ENCODE measurements around the gene RIPOR3.

The RIPOR3 gene, protein sequence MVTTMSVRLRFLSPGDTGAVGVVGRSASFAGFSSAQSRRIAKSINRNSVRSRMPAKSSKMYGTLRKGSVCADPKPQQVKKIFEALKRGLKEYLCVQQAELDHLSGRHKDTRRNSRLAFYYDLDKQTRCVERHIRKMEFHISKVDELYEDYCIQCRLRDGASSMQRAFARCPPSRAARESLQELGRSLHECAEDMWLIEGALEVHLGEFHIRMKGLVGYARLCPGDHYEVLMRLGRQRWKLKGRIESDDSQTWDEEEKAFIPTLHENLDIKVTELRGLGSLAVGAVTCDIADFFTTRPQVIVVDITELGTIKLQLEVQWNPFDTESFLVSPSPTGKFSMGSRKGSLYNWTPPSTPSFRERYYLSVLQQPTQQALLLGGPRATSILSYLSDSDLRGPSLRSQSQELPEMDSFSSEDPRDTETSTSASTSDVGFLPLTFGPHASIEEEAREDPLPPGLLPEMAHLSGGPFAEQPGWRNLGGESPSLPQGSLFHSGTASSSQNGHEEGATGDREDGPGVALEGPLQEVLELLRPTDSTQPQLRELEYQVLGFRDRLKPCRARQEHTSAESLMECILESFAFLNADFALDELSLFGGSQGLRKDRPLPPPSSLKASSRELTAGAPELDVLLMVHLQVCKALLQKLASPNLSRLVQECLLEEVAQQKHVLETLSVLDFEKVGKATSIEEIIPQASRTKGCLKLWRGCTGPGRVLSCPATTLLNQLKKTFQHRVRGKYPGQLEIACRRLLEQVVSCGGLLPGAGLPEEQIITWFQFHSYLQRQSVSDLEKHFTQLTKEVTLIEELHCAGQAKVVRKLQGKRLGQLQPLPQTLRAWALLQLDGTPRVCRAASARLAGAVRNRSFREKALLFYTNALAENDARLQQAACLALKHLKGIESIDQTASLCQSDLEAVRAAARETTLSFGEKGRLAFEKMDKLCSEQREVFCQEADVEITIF

DNA sequence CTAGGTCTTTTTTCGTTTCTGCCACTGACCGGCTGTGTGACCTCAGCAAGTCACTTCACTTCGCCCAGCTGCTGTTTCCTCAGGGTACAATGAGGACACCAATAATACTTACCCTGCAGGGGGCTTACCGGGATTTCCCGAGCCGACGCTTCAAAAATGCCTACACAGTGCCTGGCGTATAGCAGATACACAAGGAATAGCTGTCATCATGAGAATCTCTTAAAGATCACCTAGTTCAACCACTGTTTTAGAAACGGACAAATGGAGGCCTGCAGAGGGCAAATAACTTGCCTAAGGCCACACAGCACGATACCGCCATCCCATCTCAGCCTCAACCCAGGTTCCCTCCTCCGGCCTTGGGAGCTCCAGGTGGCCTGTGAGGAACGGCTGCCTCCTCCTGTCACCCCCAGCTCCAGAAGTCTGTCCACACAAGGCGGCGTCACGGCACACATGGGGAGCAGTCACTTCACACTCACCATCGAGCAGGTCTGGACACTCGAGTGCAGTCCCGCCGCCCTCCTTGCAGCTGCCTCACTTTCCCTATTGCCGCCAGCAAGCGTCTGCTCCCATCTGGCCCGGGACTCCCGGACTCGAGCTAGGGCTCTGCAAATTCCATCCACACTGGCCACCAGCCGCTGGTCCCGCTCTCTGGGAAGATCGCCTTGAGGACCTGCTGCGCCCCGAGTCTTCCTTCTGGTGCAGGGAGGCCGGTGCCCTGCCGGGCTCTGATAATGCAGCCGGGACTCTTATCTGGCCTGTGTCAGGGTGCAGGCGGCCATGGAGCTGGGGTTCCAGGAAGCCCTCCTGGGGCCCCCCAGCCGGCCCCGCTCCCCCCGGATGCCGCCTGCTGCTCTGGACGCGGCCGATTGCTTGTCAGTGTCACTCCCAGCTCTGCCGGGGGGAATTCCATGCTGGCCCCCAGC lies at the start of gene RIPOR3:
Gene RIPOR3 (minus strand): TSS at position 893 of the 923 bp plus-strand sequence. CDS start 414 bp downstream, at position 479.
- DNase-seq (ENCODE audit: low spot score) = no peak

DNA sequence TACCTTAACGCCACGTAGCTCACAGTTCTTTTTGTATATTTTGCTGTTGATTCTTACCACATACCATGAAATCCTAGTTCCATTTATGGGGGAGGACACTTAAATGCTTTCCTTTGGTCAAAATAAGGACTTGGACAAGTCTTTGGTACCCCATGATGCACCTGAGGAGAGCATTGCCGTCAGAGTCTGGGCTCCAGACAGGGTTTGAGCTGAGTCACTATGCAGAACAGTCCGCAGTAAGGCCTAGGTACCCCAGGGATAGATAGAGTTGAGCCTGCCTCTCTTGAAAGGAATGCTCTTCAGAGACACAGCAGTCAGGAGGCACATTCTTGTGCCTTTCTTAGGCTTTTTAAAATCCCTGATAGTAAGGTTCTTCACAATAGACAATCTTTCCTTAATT lies 46.0 kb upstream of the RIPOR3 start:
- DNase-seq (ENCODE audit: low spot score) = no peak

DNA sequence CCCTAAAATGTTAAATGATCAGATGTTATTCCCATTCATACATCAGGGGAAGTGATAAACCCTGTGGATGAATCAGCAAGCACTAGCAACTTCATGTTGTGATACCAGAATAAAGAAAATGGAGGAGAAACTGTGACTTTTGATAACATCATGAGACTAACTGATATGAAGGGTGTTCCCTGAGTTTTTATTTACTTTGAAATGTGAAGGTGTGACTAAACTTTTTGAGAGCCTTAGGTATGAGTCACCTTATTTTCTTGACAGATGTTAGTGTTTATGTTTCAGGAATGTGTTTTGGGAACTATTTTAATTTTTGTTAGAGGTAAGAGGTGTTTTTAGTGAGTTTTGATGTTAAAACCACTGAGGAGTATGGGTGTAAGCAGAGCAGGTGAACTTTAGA lies 44.5 kb upstream of the RIPOR3 start:
- DNase-seq (ENCODE audit: low spot score) = no peak

DNA sequence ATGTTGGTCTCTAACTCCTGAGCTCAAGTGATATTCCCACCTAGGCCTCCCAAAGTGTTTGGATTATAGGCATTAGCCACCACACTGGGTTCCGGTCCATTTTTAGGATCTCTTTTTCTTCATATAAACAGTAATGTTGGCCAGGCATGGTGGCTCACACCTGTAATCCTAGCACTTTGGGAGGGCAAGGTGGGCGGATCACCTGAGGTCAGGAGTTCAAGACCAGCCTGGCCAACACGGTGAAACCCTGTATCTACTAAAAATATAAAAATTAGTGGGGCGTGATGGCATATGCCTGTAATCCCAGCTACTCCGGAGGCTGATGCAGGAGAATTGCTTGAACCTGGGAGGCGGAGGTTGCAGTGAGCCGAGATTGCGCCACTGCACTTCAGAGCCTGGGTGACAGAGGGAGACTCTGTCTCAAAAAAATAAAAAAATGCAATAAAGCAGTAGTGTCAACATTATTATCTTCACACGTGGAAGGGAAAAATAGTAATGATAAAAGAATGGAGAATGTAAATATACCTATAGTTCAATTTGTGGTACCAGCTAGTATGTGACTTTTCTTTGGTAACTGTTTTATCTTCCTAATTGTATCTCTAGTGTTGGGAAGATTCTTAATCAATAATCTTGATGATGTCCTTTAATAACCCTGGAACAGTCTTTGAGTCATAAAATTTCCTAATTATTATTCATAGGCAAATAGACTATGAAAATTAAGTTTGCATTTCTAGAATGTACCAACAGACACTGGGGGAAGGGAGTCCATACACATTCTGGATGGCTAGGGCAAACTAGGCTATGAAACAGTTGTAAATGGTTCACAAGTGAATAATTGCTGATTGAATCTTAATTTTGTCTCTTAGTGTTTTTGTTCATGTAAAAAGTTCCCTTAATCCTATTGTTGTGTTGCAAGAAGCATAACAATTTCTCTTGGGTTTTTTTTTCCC lies 43.7 kb upstream of the RIPOR3 start:
- no peak for DNase-seq (ENCODE audit: low spot score)

DNA sequence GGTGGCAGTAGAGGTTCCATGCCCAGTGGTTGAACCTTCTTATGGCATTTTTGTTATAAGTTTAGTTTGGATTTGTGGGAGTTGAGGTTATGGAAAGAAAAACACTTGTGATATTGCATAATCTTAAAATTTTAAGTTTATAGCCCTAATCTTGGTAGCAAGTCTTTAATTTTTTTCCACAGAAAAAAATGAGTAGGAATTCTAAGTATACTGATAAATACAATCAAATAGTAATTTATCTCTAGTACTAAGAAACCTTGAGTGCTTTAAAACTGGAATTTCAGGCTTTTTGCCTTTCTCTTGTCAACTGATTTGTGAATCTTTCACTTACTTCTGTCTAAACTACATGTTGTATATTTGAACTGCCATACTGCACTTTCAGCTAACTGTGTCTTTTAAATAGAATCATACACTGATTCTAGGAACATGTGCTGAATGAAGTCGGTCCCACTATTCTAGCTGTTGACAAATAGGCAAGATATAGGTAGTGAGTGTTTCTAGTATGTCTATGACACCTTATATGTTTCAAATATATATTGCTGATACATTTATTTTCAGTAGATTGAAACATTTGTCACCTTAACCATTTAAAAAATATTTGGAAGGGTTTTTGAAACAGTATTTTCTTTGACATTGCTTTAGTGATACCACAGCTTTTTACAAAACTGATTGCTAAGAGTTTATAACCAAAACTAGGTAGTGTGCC lies 42.5 kb upstream of the RIPOR3 start:
- DNase-seq (ENCODE audit: low spot score) = no peak

DNA sequence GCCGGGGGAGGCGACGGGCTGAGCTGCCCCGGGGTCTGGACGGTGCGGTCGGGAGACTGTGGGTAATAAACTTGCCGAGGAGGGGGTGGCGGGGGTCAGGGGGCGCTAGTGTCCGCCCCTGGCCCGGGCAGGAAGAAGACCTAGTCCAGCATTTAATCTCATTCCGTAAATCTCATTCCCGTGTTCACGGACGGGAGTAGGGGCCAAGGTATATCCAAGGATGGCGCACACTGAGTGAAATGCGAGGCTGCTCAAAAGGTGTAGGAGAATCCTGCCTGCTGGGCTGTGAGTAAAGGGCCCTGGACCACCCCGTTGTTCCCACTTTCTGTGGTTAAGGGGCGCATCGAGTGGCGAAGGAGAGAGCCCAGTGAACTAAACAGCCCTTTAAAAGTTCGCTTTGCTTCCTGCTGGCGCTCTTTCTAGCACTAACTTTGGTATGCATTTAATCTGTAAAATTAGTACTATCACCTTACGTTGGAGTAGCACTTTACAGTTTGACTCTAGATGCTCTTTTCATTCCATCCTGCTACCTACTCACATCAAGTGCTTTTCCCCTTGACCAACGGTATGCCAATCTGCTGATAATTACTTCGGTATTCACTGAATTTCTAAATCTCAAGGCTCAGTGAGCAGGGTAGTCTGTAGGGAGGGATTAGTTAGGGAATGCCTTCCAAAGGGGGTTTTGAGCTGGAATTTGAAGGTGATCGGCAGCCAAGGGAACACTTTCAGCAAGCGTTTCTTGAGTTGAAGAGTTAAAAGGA lies 40.8 kb upstream of the RIPOR3 start:
- no peak for DNase-seq (ENCODE audit: low spot score)

DNA sequence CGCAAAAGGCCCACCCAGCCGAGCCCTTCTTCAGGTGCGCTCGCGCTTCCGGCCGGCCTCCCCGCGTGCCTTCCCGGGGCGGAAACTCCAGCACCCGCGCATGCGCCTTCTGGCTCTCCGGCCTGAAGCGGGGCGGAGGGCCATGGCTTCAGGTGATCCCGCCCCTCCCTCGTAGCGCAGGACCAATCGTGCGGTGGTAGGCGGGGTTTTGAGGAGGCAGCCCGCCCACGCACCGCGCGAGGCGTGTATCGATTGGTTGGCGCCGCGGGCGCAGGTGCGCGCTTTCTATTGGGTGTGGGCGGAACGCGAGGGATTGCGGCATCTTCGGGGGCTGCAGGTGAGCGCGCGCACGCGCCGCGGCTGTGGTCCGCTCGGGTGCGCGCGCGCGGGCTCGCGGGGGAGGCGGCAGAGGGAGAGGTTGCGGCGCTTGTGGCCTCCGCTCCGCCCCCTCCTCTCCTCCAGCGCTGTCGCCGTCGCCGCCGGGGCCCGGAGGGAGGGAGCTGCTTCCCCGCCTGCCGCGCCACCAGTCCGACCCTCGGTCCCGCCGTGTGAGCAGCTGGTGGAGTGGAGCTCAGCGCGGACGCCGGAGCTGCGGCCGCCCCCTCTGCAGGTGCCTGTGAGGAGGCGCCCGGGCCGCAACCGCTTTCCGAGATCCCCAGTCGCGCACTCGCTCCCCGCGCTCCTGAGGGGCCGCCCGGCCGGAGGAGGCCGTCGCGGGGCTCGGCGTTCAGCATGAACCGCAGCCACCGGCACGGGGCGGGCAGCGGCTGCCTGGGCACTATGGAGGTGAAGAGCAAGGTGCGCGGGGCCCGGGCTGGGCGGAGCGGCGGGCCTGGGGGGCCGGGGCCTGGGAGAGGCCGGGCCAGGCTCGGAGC lies 40.0 kb upstream of the RIPOR3 start, which contains the start of gene PARD6B:
Gene PARD6B (plus strand): TSS at position 526 of the 875 bp plus-strand sequence. CDS start 207 bp downstream, at position 733.
- peak; percentile 90 for DNase-seq (ENCODE audit: low spot score)

DNA sequence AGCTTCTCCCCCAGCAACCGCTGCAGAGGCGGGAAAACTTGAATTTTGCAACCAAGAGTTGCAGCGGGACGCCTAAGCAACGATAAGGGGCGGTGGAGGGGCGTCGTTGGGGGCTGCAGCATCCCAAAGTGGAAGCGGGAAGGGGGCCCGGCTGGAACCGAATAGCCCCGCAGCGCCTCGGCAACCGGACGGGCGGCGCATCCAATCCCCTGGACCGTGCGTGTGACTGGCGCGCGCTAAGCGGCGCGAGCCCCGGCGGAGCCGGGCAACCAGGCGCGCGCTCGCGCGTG lies 39.4 kb upstream of the RIPOR3 start:
- no peak for DNase-seq (ENCODE audit: low spot score)

DNA sequence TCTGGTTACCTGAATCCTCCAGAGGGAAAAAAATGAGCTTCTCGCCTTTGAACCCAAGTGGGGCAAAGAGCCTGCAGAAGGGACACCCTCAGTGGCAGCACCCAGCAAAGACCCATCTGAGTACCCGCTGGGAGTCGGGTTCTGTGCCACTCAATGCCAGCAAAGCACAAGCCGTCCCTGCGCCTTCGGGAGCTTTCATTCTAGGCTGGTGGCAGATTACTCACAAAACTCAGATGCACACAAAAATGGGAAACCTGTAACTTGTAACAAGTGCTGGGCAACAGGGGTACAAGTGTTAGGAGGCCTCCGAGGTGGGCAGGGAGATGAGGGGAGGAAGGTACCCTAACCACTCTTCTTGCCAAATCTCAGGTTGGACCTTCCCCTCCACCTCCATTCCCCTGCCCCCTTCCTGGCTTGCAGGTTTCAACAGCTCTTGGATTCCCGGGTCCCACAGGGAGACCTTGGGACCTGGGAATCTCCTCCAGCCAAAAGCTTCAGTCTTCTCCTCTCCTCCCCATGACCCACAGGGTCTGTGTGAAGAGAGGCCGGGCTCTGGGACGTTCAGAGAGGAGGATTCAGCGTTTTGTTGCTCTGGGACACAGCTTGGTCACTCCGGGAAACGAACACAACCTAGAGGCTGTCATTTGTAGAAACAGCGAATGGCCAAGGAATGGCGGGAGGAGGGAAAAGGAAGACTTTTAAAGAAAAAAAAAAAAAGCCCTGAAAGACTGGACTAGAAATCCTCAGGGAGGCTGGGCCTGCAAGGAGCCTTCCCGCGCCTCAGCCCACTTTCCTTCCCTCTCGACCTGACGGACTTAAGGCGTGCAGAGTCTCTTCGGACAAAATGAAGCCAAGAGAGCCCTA lies 38.8 kb upstream of the RIPOR3 start:
- peak; percentile 23 for DNase-seq (ENCODE audit: low spot score)

DNA sequence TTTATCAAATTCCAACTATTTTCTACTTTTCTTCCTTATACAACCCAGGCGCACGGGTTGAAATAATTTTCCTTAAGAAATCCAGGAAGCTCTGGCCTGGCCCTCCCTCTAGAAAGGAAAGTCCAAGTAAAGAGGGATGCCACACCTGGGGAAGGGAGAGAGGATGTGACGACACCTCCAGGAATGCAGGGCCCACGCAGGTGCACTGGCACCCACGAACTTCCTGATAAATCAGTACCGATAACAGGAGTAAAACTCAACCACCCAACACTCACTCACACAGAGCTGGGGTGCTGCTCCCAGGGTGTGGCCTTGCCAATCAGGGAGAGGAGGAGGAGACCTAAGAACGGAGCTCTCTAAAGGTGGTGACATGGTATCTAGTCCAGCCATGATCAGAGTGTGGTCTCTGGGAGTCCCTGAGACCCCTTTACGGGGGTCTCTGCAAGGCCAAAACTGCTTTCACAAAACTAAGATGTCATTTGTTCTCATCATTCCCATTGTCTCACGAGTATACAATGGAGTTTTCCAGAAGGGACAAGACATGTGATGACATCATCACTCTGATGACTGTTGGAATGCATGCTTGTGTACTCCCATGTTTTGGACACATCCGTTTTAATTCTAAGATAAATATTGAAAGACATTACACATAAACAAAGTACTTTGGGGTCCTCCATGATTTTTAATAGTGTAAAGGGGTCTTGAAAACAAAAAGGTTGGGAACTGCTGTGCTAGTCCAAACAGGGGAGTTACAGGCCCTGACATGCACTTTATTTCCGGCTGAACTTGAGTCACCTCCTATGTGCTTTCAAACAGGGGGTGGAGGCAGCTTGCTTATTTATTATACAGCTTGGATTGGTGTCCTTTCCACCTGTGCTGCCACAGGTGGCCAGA lies 37.9 kb upstream of the RIPOR3 start:
- DNase-seq (ENCODE audit: low spot score) = no peak

DNA sequence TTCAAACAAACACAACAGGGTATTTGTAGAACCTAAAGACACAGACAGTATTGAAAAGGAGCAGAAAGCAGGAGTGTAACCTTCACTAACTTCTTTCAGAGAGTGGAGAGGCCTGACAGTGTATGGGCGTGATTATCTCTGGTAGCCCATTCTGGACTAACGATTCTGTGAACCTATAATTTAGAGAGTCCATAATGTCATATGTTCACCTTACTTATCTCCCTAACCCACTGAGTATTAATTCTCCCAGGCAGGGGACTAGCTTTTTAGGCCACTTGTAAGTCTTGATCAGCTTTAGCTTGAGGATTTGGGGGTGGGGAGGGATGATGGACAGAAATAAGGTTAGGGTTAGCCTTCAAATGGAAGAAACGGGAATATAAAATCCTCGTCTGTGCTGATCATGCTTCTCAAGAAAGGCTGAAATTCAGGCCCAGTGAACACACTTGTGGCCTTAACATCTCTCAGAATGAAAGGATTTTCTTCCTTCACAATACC lies 37.2 kb upstream of the RIPOR3 start:
- DNase-seq (ENCODE audit: low spot score) = no peak

DNA sequence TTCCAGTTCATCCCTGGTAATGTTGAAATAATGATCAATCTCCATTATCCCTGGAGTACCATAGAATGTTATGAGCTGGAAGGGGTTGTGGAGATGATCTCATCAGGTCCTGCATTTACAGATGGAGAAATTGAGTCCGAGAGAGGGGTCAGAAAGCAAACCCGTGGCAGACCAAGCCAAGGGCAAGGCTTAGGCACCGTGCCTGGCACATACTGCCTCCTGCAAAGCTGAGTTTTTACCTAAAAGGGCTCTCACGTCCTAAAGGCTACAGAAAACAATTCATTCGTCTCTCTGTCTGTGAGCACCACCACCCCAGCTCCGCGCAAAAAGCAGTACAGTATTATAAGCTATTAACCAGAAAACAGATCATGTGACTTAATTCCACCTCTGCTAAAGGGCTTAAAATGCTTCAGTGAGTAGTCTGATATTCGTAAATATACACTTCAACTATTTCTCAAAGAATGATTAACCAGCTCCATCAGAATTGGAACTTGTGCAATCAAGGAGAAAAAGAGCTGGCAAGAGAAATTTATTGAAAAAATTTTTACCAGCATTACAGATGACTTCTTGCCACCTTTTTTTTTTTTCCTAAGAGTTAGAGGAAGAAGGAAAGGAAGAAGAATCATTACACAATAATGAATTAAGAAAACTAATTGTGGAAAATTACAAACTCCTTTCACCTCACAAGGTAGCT lies 36.6 kb upstream of the RIPOR3 start:
- no peak for DNase-seq (ENCODE audit: low spot score)

DNA sequence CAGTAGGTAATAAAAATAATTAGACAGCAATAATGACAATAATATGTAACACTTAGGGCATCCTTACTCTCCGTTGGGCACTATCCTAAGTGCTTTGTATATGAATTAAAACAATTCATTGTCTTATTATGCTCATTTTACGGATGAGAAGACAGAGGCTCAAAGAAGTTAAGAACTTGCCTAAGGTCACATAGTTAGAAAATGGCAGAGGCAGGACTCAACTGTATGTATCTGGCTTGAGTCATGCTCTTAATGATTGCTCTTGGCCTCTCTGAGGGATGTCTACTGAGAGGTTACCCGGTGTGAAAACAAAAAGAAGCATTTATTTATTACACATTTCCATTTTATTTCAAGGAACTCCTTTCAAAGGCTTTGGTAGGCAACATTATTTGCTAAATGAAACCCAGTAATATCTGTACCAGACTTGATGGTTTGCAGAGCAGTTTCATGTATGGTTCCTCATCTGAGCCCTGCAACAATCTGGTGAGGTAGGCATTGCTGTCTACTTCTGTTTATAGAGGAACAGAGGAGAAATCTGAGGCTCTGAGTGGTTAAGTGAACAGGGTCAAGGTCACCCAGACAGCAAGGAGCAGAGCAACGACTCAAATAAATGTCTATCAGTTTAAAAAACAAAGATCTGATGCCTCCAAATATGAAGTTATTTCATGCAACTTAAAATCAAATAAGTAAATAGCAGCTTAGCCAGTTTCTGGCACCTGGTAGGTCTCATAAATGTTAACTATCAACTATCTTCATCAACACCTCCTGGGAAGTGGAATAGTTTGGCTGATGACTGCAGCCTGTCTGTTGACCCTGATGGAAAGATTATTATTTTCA lies 35.8 kb upstream of the RIPOR3 start:
- DNase-seq (ENCODE audit: low spot score) = no peak

DNA sequence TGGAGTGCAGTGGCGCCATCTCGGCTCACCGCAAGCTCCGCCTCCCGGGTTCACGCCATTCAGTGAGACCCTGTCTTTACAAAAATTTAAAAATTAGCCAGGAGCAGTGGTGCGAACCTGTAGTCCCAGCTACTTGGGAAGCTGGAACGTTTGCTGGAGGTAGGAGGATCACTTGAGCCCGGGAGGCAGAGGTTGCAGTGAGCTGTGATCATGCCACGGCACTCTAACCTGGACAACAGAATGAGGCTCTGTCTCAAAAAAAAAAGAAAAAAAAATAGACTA lies 34.3 kb upstream of the RIPOR3 start:
- DNase-seq (ENCODE audit: low spot score) = no peak
